HG03175 (cell line): Measurements from ENCODE around the gene NUTM1.

Experiments
- ATAC-seq: cut with Tn5 transposase; IDR thresholded peaks from one replicate; pipeline ENCODE4 v1.9.1; 2021; ENCODE audit warnings: mild to moderate bottlenecking, moderate library complexity; ENCODE audit not compliant: unreplicated experiment

NUTM1 gene

GRCh38 chr15:34342737-34343575, at the start of gene NUTM1, which contains the start of gene NOP10:
Gene NUTM1 (plus strand): TSS chr15:34343315. CDS start chr15:34343697, 382 bp downstream.
Gene NOP10 (minus strand): TSS chr15:34343136. CDS start chr15:34343073, 63 bp downstream.
- peak; percentile 91 for ATAC-seq

- ATAC-seq = no peak
These were observed 46.1 kb upstream of the NUTM1 start for GRCh38 chr15:34297059-34297458.

- ATAC-seq = no peak
These were observed 42.1 kb upstream of the NUTM1 start for GRCh38 chr15:34301058-34301457.

GRCh38 chr15:34304613-34305012, 38.5 kb upstream of the NUTM1 start:
- ATAC-seq = no peak

- ATAC-seq = no peak
These were observed 31.6 kb upstream of the NUTM1 start for GRCh38 chr15:34311563-34311962.

- ATAC-seq = no peak
These were observed 28.3 kb upstream of the NUTM1 start for GRCh38 chr15:34314491-34315490.

GRCh38 chr15:34318277-34319079, 24.6 kb upstream of the NUTM1 start:
- peak; percentile 82 for ATAC-seq

GRCh38 chr15:34323217-34323616, 19.9 kb upstream of the NUTM1 start:
- ATAC-seq = no peak

GRCh38 chr15:34324933-34325332, 18.2 kb upstream of the NUTM1 start:
- ATAC-seq = no peak

- no peak for ATAC-seq
These were observed 17.7 kb upstream of the NUTM1 start for GRCh38 chr15:34325368-34325767.

GRCh38 chr15:34327906-34328305, 15.2 kb upstream of the NUTM1 start:
- no peak for ATAC-seq

- ATAC-seq = no peak
These were observed 14.1 kb upstream of the NUTM1 start for GRCh38 chr15:34329006-34329405.

GRCh38 chr15:34330279-34330678, 12.8 kb upstream of the NUTM1 start:
- ATAC-seq = no peak

- no peak for ATAC-seq
These were observed 11.3 kb upstream of the NUTM1 start for GRCh38 chr15:34331809-34332208.

- ATAC-seq = no peak
These were observed 10.5 kb upstream of the NUTM1 start for GRCh38 chr15:34332553-34333120.

GRCh38 chr15:34334672-34335071, 8.4 kb upstream of the NUTM1 start:
- ATAC-seq = no peak

GRCh38 chr15:34335176-34336032, 7.7 kb upstream of the NUTM1 start:
- ATAC-seq = no peak

GRCh38 chr15:34336231-34336990, 6.7 kb upstream of the NUTM1 start:
- ATAC-seq = no peak
